DOHH2 (cell line): ENCODE measurements around the gene DACT3.

Experiments used
- EZH2phosphoT487 ChIP-seq: fragments of 200-600 bp; sonication (generic); IDR thresholded peaks from 2 replicates; pipeline ENCODE4 v1.6.1; 2017; ENCODE audit warnings: borderline replicate concordance, mild to moderate bottlenecking, antibody characterized with exemption, low read length, moderate library complexity, mixed read lengths
- TF ChIP-seq, protein P1 (sequence below): fragments of 200-600 bp; sonication (generic); IDR thresholded peaks from one replicate; pipeline ENCODE4 v1.5.1; 2014; ENCODE audit warnings: antibody characterized with exemption, mild to moderate bottlenecking, low read depth, low read length; ENCODE audit not compliant: poor library complexity, severe bottlenecking

- TF ChIP-seq, protein P1, sequence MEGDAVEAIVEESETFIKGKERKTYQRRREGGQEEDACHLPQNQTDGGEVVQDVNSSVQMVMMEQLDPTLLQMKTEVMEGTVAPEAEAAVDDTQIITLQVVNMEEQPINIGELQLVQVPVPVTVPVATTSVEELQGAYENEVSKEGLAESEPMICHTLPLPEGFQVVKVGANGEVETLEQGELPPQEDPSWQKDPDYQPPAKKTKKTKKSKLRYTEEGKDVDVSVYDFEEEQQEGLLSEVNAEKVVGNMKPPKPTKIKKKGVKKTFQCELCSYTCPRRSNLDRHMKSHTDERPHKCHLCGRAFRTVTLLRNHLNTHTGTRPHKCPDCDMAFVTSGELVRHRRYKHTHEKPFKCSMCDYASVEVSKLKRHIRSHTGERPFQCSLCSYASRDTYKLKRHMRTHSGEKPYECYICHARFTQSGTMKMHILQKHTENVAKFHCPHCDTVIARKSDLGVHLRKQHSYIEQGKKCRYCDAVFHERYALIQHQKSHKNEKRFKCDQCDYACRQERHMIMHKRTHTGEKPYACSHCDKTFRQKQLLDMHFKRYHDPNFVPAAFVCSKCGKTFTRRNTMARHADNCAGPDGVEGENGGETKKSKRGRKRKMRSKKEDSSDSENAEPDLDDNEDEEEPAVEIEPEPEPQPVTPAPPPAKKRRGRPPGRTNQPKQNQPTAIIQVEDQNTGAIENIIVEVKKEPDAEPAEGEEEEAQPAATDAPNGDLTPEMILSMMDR = no peak
- no peak for TF ChIP-seq EZH2phosphoT487
Observed at GRCh38 chr19:46608178-46608577, 52.8 kb downstream of the DACT3 start.
